Measurements from ENCODE around the gene INPP4B. TPM values are rescaled to one million over a fixed set of nuclear protein-coding genes. Genes with fewer than 3 reads are reported as not detected.

The INPP4B gene
- total and polyA plus RNA-seq, 2 of the 4 experiments (the other 2 are of a cell fraction), result 1.8 to 14.0 TPM

DNA sequence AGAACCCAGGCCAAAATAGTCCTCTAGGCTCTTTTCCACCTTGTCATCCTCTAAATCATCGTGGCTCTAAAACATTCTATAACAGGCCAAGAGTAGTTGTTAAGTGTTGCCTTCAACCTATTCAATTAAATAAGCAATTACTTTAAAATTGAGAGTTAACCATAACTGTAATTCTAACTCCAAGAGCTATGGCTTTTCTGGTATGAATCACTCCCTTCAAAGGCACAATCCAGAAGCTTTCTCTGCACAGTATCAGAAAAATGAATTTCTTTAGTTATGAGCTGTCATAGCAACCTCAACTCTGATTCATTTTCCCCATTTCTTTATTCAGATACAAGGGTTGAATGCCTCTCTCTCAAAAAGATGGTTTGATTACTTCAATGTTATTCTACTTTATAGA lies 21.7 kb downstream of the INPP4B start:
- Histone ChIP-seq H2BK5ac (ENCODE audit: low read depth, low read length, poor library complexity, severe bottlenecking) (no peak overlapping the region), H4K5ac (ENCODE audit: low read depth, low read length) (no peak overlapping the region), H3K14ac (replicated peaks; ENCODE audit: low read depth, low read length) (no peak overlapping the region), H3K4me2 (ENCODE audit: low read depth, low read length) (no peak overlapping the region), H2AK9ac (replicated peaks; ENCODE audit: low read depth, low read length, poor library complexity) (no peak overlapping the region), H3K27ac (ENCODE audit: insufficient read depth, low read length) (no peak overlapping the region), H4K20me1 (ENCODE audit: insufficient read depth, low read length) (no peaks in the 10 kb centered on the region), H3K27me3 (ENCODE audit: control insufficient read depth, insufficient read depth, low read length) (no peaks in the 10 kb centered on the region), H3K4me1 (ENCODE audit: control insufficient read depth, insufficient read depth, low read length) (no peaks in the 10 kb centered on the region; the same call in 1 of the 2 replicates), H3K18ac (ENCODE audit: low read depth, low read length) (no peak overlapping the region), H3K4ac (ENCODE audit: low read depth, low read length) (no peak overlapping the region), H2AK5ac (ENCODE audit: low read depth, low read length) (no peak overlapping the region), H3K9ac (ENCODE audit: low read depth, low read length) (no peak overlapping the region), H3K4me3 (ENCODE audit: insufficient read depth, low read depth, low read length) (no peak overlapping the region), H3K36me3 (ENCODE audit: control insufficient read depth, insufficient read depth, low read length) (no peaks in the 10 kb centered on the region), H4K91ac (ENCODE audit: insufficient read depth, low read depth, low read length) (no peak overlapping the region), H3K9me1 (ENCODE audit: insufficient read depth, low read length) (no peaks in the 10 kb centered on the region), H3K79me1 (ENCODE audit: low read depth in 1 of 2, low read length in 2 of 2) (no peaks in the 10 kb centered on the region), H3K23ac (ENCODE audit: low read depth, low read length) (no peak overlapping the region), H2AFZ (replicated peaks; ENCODE audit: low read length, poor library complexity) (no peak overlapping the region), H3K56ac (ENCODE audit: extremely low read depth, insufficient read depth, low read length) (no peak overlapping the region), H2BK120ac (ENCODE audit: low read depth, low read length) (no peak overlapping the region), H4K8ac (ENCODE audit: low read depth in 2 of 2, low read length in 2 of 2) (no peak overlapping the region), H2BK15ac (ENCODE audit: low read depth, low read length) (no peak overlapping the region), H3K9me3 (ENCODE audit: control insufficient read depth, insufficient read depth, low read length) (no peaks in the 10 kb centered on the region), H2BK20ac (ENCODE audit: low read depth, low read length) (no peak overlapping the region)
- ChIA-PET CTCF (interaction anchor here (0.6 kb wide), 1 partner anchor 1161 kb away, joined by 3 read pairs; no protein-coding TSS in a partner anchor), POLR2A (ENCODE audit: unreplicated experiment) (no interaction called here)
- ATAC-seq (ENCODE audit: low read depth) (peak; percentile 54), DNase-seq (peak; percentile 49)
- WGBS, 2 experiments (ENCODE audit: extremely low coverage in 2 of 2, insufficient read length in 1 of 2), result no CpG with 5 or more reads among the region's 1 CpG
- dilution Hi-C loops (cut with HindIII; ENCODE audit: low sequenced_read_pairs, unreplicated experiment), result no loop called here
- in situ Hi-C loops (cut with MboI; ENCODE audit: low sequenced_read_pairs), result no loop called here
- intact Hi-C loops (cut with micrococcal nuclease), result no loop called here
- TF ChIP-seq NFE2L2 (IDR thresholded peaks at IDR 0.05; ENCODE audit: low read depth, low read length) (no peak), MAZ (IDR thresholded peaks at IDR 0.05; ENCODE audit: borderline replicate concordance, low read depth, low read length) (no peak), BHLHE40 (IDR thresholded peaks at IDR 0.05; ENCODE audit: low read depth, low read length) (no peak), FOS (IDR thresholded peaks at IDR 0.05; ENCODE audit: low read depth, low read length) (no peak), RAD21 (IDR thresholded peaks at IDR 0.05; ENCODE audit: low read length) (no peak), MXI1 (IDR thresholded peaks at IDR 0.05; ENCODE audit: borderline replicate concordance, low read depth, low read length) (no peak), CTCF (conservative IDR thresholded peaks at IDR 0.05; ENCODE audit: low read depth, low read length) (no peak), RFX5 (IDR thresholded peaks at IDR 0.05; ENCODE audit: low read depth, low read length) (no peak), SMC3 (IDR thresholded peaks at IDR 0.05; ENCODE audit: low read depth, low read length) (no peak), CEBPB (IDR thresholded peaks at IDR 0.05; ENCODE audit: low read depth, low read length) (no peak), CHD1 (IDR thresholded peaks at IDR 0.05; ENCODE audit: low read depth, low read length) (no peak), RCOR1 (IDR thresholded peaks at IDR 0.05; ENCODE audit: insufficient replicate concordance, low read length) (no peak), MAFK (IDR thresholded peaks at IDR 0.05; ENCODE audit: low read depth, low read length) (no peak), POLR2A (IDR thresholded peaks at IDR 0.05; ENCODE audit: low read depth, low read length) (no peak)
- TF ChIP-seq, protein P1, sequence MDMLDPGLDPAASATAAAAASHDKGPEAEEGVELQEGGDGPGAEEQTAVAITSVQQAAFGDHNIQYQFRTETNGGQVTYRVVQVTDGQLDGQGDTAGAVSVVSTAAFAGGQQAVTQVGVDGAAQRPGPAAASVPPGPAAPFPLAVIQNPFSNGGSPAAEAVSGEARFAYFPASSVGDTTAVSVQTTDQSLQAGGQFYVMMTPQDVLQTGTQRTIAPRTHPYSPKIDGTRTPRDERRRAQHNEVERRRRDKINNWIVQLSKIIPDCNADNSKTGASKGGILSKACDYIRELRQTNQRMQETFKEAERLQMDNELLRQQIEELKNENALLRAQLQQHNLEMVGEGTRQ (IDR thresholded peaks at IDR 0.05; ENCODE audit: low read depth, low read length), result no peak
- TF ChIP-seq, protein P2, sequence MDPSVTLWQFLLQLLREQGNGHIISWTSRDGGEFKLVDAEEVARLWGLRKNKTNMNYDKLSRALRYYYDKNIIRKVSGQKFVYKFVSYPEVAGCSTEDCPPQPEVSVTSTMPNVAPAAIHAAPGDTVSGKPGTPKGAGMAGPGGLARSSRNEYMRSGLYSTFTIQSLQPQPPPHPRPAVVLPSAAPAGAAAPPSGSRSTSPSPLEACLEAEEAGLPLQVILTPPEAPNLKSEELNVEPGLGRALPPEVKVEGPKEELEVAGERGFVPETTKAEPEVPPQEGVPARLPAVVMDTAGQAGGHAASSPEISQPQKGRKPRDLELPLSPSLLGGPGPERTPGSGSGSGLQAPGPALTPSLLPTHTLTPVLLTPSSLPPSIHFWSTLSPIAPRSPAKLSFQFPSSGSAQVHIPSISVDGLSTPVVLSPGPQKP (IDR thresholded peaks at IDR 0.05; ENCODE audit: borderline replicate concordance, low read depth, low read length), result no peak
- no TSS peak for BruUV-seq (replicated peaks)
